Astrocyte of the spinal cord (primary cell): ENCODE results near the gene BHLHA9.

Source experiments
- DNase-seq: peaks from one replicate; pipeline ENCODE4 v3.0.0; 2011; ENCODE audit warnings: low read depth, low spot score
- H3K4me3 ChIP-seq: 2 replicates; pipeline ENCODE4 v1.5.1; 2011; ENCODE audit warnings: low read depth, mild to moderate bottlenecking, low read length, moderate library complexity
- in situ Hi-C: cut with HindIII; loops from 2 replicates; pipeline ENCODE4 v1.10.0; 2017; ENCODE audit warnings: low sequenced_read_pairs
- TF ChIP-seq, protein P1 (sequence below): IDR thresholded peaks from 2 replicates; pipeline ENCODE4 v1.5.1; 2012; ENCODE audit warnings: low read depth, mild to moderate bottlenecking, low read length, inconsistent platforms

Gene BHLHA9

DNA sequence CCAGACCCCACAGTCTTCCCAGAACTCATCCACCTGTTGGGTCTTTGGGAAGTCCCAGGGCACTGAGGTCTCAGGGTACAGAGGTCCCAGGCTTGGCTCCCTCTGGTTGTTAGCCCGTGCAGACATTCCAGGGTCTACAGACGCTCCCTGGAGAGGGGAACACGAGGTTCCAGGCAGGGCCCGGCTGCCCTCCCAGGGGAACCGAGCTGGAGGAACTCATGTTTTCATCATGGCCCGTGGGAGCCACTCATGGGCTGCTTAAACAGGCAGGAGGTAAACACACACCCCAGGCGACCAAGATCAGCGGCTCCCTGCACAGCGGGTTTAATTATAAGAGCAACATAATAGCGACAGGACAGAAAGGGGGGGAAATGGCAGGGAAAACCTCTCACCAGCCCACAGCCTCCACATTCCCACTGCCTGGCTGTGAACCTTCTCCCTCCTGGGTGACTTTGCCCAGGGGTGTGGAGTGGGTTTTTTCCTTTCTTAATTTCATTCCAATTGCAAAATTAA, 45.7 kb downstream of the BHLHA9 start:
- H3K4me3 ChIP-seq, result no peak overlapping the region
- DNase-seq, result no peak
- in situ Hi-C loops, result no loop called here
- TF ChIP-seq, protein P1, sequence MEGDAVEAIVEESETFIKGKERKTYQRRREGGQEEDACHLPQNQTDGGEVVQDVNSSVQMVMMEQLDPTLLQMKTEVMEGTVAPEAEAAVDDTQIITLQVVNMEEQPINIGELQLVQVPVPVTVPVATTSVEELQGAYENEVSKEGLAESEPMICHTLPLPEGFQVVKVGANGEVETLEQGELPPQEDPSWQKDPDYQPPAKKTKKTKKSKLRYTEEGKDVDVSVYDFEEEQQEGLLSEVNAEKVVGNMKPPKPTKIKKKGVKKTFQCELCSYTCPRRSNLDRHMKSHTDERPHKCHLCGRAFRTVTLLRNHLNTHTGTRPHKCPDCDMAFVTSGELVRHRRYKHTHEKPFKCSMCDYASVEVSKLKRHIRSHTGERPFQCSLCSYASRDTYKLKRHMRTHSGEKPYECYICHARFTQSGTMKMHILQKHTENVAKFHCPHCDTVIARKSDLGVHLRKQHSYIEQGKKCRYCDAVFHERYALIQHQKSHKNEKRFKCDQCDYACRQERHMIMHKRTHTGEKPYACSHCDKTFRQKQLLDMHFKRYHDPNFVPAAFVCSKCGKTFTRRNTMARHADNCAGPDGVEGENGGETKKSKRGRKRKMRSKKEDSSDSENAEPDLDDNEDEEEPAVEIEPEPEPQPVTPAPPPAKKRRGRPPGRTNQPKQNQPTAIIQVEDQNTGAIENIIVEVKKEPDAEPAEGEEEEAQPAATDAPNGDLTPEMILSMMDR, result no peak
